Measurements from ENCODE around the gene RPL7L1.

DNA sequence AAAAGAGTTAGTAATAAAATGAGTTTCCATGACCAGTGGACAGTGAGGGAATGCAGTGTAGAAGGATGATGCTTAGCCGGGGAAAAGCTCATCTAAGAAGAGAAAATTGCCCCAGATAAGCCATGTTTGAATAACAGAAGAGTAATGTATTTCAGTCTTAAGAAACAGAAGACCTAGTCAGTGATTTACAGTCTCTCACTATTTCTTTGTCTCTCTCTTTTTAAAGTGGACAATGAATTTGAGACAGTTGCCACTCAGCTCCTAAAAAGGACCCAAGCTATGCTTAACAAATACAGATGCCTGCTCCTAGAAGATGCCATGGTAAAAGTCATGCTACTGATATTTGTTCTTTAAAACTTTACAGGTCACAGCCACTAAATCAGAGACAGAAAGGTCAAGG lies 19.4 kb upstream of the RPL7L1 start:
- TF ChIP-seq, protein P1, sequence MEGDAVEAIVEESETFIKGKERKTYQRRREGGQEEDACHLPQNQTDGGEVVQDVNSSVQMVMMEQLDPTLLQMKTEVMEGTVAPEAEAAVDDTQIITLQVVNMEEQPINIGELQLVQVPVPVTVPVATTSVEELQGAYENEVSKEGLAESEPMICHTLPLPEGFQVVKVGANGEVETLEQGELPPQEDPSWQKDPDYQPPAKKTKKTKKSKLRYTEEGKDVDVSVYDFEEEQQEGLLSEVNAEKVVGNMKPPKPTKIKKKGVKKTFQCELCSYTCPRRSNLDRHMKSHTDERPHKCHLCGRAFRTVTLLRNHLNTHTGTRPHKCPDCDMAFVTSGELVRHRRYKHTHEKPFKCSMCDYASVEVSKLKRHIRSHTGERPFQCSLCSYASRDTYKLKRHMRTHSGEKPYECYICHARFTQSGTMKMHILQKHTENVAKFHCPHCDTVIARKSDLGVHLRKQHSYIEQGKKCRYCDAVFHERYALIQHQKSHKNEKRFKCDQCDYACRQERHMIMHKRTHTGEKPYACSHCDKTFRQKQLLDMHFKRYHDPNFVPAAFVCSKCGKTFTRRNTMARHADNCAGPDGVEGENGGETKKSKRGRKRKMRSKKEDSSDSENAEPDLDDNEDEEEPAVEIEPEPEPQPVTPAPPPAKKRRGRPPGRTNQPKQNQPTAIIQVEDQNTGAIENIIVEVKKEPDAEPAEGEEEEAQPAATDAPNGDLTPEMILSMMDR (IDR thresholded peaks at IDR 0.05), result no peak
- TF ChIP-seq EP300 (IDR thresholded peaks at IDR 0.05) (no peak), POLR2A (IDR thresholded peaks at IDR 0.05) (no peak)
